AG09319 (cell line): ENCODE data around the gene B3GALT5.

Experiments
- DNase-seq: peaks from one replicate; pipeline ENCODE4 v3.0.0-alpha.2; 2010; ENCODE audit warnings: low read depth; ENCODE audit errors: extremely low read depth
- TF ChIP-seq, protein P1 (sequence below): IDR thresholded peaks from 2 replicates; pipeline ENCODE4 v1.5.1; 2011; ENCODE audit warnings: low read depth, mild to moderate bottlenecking, inconsistent platforms, low read length, moderate library complexity

The B3GALT5 gene

DNA sequence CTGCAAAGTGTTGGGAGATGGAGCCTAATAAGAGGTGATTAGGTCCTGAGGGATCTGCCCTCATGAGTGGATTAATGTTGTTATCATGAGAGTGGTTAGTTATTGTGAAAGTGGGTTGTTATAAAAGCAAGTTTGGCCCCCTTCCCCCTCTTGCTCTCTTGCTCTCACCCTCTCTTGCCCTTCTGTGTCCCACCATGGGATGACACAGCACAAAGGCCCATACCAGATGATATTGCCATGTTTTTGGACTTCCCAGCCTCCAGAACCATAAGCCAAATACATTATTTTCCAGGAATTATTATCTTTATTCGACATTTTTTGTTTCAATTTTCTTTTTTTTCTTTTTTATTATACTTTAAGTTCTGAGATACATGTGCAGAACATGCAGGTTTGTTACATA, 90.8 kb downstream of the B3GALT5 start:
- no peak for DNase-seq
- TF ChIP-seq, protein P1, sequence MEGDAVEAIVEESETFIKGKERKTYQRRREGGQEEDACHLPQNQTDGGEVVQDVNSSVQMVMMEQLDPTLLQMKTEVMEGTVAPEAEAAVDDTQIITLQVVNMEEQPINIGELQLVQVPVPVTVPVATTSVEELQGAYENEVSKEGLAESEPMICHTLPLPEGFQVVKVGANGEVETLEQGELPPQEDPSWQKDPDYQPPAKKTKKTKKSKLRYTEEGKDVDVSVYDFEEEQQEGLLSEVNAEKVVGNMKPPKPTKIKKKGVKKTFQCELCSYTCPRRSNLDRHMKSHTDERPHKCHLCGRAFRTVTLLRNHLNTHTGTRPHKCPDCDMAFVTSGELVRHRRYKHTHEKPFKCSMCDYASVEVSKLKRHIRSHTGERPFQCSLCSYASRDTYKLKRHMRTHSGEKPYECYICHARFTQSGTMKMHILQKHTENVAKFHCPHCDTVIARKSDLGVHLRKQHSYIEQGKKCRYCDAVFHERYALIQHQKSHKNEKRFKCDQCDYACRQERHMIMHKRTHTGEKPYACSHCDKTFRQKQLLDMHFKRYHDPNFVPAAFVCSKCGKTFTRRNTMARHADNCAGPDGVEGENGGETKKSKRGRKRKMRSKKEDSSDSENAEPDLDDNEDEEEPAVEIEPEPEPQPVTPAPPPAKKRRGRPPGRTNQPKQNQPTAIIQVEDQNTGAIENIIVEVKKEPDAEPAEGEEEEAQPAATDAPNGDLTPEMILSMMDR: no peak

DNA sequence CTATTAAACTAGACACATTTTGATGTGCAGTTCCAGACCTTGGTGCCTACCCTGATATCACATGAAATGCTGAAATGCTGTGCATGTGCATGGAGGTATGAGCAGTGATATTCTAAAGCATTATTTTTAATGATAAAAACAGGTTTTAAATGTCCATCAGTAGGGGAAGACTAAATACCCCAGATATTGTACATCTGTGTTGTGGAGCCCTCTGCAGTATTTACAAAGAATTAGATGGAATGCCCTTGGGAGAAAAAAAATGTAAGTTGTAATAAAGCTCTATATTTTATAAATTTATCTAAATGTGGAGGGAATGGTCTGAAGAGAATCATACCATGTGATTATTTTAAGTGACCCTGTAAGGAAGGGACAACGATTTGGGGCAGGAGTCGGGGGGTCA, 93.1 kb downstream of the B3GALT5 start:
- TF ChIP-seq, protein P1: peak; percentile 19
- DNase-seq: no peak

DNA sequence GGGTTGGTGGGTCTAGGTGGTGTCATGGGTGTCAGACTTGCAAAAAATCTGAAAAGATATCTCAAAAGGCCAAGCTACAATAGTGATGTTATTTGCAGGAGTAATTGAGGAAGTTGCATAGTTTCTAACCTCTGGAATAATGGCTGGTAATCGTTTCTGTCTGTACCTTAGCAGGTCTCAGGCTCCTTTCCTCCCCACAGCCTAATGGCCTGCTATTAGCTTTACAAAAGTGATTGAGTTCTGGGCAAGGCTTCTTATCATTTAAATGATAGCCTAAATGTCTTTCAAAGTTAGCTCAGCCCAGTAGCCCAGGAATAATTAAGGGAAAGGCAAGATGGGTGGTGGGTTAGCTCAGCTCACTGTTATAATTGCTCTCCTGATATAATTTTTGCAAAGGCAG, 94.6 kb downstream of the B3GALT5 start:
- no peak for DNase-seq
- TF ChIP-seq, protein P1: no peak

DNA sequence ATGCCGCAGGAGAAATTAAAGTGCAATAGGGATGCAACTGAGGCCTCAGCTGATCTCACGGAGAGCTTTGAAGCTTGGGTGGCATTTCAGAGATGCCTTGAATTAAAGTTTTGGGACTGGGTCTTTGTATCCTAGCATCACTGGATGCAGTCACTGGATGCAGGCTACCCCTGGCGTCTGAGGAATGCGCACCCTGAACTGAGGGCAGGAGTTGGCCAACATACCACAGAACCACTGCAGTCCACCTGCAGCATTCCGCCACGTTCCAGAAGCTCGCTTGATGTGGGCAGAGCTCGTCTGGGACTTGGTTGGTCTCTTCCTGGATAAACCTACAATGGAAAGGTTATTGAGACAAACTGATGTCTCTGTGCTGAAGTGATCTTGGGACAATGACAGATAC, 98.1 kb downstream of the B3GALT5 start:
- TF ChIP-seq, protein P1: no peak
- DNase-seq: no peak

DNA sequence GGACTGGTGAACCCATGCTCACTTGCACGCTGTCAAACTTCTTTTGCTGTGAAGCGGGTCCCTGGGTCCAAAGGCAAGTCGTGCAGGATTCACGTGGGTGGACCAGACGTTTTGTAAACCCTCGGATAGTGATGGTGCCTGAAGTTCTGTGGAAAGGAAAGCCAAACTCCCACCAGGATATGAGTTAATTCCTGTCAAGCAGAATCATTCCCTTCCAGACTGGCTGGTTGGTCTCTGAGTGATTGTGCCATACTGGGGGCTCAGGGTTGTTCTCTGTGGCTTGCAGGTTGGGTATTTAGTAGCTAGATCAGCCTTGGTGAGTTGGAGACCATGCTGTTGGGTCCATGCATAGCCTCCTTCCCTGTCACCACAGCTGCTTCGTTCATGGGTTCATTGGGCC, 99.5 kb downstream of the B3GALT5 start:
- TF ChIP-seq, protein P1: no peak
- DNase-seq: no peak

DNA sequence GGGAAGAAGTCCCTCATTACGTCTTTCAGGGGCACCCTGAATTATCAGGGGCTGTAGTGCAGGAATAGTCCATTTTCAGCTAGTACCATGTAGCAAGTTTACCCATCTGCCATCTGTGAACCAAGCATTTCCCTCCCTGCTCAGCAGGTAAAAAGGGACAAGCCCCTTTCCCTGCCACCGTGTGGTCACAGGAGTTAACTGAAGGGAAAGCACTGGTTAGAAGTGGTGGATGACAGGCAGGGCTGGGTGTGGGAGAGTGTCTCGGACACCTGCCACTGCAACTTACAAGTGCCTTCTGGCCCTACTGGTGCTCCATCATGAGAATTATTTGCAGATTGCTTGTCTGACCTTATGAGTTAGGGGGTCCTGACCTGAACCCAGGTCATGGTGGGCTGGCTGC, 100.2 kb downstream of the B3GALT5 start:
- DNase-seq: no peak
- TF ChIP-seq, protein P1: no peak

DNA sequence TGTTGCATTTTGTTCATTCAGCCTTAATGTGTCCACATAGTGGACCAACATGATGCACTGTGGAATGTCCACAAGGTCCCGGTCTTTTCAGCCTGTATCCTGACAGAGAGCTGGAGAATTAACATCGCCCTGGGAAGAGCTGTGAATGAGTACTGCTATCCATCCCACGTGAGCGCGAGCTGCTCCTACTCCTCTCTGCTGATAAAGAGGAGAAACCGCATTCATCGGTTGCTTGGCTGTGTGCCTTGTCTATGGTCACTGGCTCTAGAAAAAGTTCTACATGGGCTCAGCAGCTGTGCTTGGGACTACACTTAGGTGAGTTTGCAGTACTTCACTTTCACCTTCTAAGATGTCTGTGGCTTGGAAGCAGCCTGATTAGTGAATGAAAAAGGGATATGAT, 101.2 kb downstream of the B3GALT5 start:
- TF ChIP-seq, protein P1: no peak
- no peak for DNase-seq

DNA sequence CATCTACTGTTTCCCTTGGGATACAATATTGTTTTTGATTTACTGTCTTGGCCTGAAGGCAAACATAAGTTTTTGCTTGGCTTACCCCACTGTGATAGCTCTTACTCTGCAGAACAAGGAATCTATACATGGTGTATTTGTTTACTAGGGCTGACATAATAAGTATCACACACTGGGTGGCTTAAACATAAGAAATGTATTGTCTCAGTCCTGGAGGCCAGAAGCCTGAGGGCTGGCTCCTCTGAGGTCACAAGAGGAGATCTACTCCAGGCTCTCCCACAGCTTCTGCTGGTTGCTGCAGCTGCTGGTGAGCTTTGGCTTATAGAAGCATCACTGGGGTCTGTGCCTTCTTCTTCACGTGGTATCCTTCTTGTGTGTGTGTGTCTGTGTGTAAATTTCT, 101.6 kb downstream of the B3GALT5 start:
- TF ChIP-seq, protein P1: no peak
- DNase-seq: no peak
